GM06990 (cell line): ENCODE data around the gene HECW1.

Experiments
- DNase-seq: peaks from one replicate; pipeline ENCODE4 v3.0.0-alpha.2; 2011; ENCODE audit not compliant: insufficient read length; ENCODE audit errors: extremely low read depth
- H3K27me3 ChIP-seq: replicated peaks from 2 replicates; pipeline ENCODE4 v1.6.0; 2011; ENCODE audit warnings: low read length; ENCODE audit not compliant: control insufficient read depth, insufficient read depth
- H3K36me3 ChIP-seq: 2 replicates; pipeline ENCODE4 v1.5.1; 2011; ENCODE audit warnings: low read length; ENCODE audit not compliant: control insufficient read depth, insufficient read depth
- H3K4me3 ChIP-seq: replicated peaks from 2 replicates; pipeline ENCODE4 v1.5.1; 2011; ENCODE audit warnings: low read depth, mild to moderate bottlenecking, control low read depth, low read length
- CTCF ChIP-seq: IDR thresholded peaks from 2 replicates; pipeline ENCODE4 v1.5.1; 2011; ENCODE audit warnings: low read length, control low read depth, mild to moderate bottlenecking, inconsistent platforms; ENCODE audit not compliant: insufficient read depth, poor library complexity, severe bottlenecking

Gene HECW1

GRCh38 chr7:43444711-43445578 lies 332.5 kb downstream of the HECW1 start:
- no peaks in the 10 kb centered on the region for H3K36me3 ChIP-seq
- no peak for DNase-seq
- TF ChIP-seq CTCF = no peak
- no peaks in the 10 kb centered on the region; the same call in 1 of the 2 replicates for H3K27me3 ChIP-seq
- no peak overlapping the region for H3K4me3 ChIP-seq

GRCh38 chr7:43449577-43449976 lies 337.1 kb downstream of the HECW1 start:
- Histone ChIP-seq H3K27me3 (no peaks in the 10 kb centered on the region; the same call in 1 of the 2 replicates), H3K4me3 (no peak overlapping the region), H3K36me3 (no peaks in the 10 kb centered on the region)
- no peak for DNase-seq
- no peak for TF ChIP-seq CTCF

DNA sequence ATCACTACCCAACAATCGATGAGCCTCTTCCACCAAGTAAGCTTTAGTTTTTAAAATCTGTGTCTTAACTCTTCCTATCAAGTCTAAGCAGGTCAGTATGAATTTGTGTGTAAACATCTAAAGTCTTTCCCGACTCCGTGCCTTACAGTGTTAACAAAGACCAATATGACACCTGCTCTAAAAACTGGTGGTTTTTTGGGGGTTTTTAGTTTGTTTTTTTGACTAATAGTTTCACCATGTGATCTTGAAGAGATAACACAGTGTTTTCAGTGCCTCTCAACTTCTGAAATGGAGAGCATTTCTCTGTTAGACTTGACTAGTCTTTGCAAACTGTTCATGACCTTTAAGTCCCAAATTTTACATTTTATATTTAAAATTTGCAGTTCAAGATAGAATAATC lies 338.4 kb downstream of the HECW1 start:
- Histone ChIP-seq H3K27me3 (no peaks in the 10 kb centered on the region; the same call in 1 of the 2 replicates), H3K4me3 (no peak overlapping the region), H3K36me3 (no peaks in the 10 kb centered on the region)
- TF ChIP-seq CTCF = no peak
- DNase-seq = no peak

GRCh38 chr7:43454936-43455518 lies 342.6 kb downstream of the HECW1 start:
- no peaks in the 10 kb centered on the region for H3K36me3 ChIP-seq
- no peak overlapping the region for H3K4me3 ChIP-seq
- DNase-seq = no peak
- peak; percentile 51 for TF ChIP-seq CTCF
- H3K27me3 ChIP-seq = no peaks in the 10 kb centered on the region

- no peaks in the 10 kb centered on the region for H3K27me3 ChIP-seq
- no peaks in the 10 kb centered on the region for H3K36me3 ChIP-seq
- TF ChIP-seq CTCF = peak; percentile 2
- DNase-seq = no peak
- no peak overlapping the region for H3K4me3 ChIP-seq
Measured at GRCh38 chr7:43456200-43456599, 343.8 kb downstream of the HECW1 start.
